Effector CD4-positive, alpha-beta T cell (primary cell): ENCODE results near the gene DOCK4.

Experiments
- DNase-seq: peaks from one replicate; pipeline ENCODE4 v3.0.0-alpha.2; 2020

DOCK4 gene

GRCh38 chr7:111690364-111691111 is 515.7 kb downstream of the DOCK4 start:
- no peak for DNase-seq

GRCh38 chr7:111685349-111685748 is 520.9 kb downstream of the DOCK4 start:
- no peak for DNase-seq

- DNase-seq = no peak
These were observed 523.4 kb downstream of the DOCK4 start for GRCh38 chr7:111682588-111683340.

GRCh38 chr7:111681242-111681641 is 525.0 kb downstream of the DOCK4 start:
- no peak for DNase-seq

GRCh38 chr7:111678986-111679385 is 527.2 kb downstream of the DOCK4 start:
- DNase-seq = no peak

GRCh38 chr7:111678281-111678680 is 527.9 kb downstream of the DOCK4 start:
- DNase-seq = no peak

- no peak for DNase-seq
These were observed 528.4 kb downstream of the DOCK4 start for GRCh38 chr7:111677848-111678247.

GRCh38 chr7:111676811-111677210 is 529.4 kb downstream of the DOCK4 start:
- no peak for DNase-seq
